HepG2 (cell line): Measurements from ENCODE around the gene ZP2.

Experiments
- MEIS2 ChIP-seq: sonication (generic); formaldehyde crosslinking; IDR thresholded peaks from 2 replicates; pipeline ENCODE4 v1.9.0; 2021; ENCODE audit warnings: mild to moderate bottlenecking, missing genetic modification reagents
- NR2F2 ChIP-seq: IDR thresholded peaks from 2 replicates; pipeline ENCODE4 v1.6.1; 2012; ENCODE audit warnings: low read depth, inconsistent platforms, borderline replicate concordance
- ZNF12 ChIP-seq: sonication (generic); formaldehyde crosslinking; IDR thresholded peaks from 2 replicates; pipeline ENCODE4 v1.5.0; 2020; ENCODE audit warnings: missing genetic modification reagents
- ZNF333 ChIP-seq: sonication (generic); formaldehyde crosslinking; IDR thresholded peaks from 2 replicates; pipeline ENCODE4 v1.4.0; 2020; ENCODE audit warnings: mild to moderate bottlenecking, missing genetic modification reagents, borderline replicate concordance
- TF ChIP-seq, protein P1 (sequence below): sonication (generic); formaldehyde crosslinking; IDR thresholded peaks from 2 replicates; pipeline ENCODE4 v1.4.0; 2020; ENCODE audit warnings: missing genetic modification reagents

DNA sequence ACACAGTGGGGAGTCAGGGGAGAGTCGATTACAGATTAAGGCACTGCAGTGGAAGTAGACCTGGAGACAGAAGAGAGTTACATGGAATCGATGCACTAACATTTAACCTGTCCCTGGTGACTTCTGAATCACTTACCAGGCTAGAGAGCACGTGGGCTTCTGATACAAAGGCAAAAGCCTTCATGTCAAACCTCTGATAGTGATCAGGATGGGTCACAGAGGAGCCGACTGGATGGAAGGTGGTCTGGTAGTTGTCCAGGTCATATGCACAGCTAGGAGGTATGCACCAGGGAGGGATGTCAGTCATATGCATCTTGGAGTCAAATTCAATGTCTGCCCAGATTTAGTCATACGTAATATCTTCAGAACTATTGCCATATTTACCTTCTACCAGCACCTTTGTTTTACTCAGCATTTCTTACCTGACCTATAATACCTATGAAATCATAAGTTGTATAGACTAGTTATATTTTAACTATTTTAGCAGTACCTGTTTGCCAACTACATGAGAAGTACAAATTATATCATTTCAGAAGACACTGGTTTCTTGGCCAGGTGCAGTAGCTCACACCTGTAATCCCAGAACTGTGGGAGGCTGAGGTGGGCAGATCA lies 11.7 kb downstream of the ZP2 start:
- TF ChIP-seq, protein P1, sequence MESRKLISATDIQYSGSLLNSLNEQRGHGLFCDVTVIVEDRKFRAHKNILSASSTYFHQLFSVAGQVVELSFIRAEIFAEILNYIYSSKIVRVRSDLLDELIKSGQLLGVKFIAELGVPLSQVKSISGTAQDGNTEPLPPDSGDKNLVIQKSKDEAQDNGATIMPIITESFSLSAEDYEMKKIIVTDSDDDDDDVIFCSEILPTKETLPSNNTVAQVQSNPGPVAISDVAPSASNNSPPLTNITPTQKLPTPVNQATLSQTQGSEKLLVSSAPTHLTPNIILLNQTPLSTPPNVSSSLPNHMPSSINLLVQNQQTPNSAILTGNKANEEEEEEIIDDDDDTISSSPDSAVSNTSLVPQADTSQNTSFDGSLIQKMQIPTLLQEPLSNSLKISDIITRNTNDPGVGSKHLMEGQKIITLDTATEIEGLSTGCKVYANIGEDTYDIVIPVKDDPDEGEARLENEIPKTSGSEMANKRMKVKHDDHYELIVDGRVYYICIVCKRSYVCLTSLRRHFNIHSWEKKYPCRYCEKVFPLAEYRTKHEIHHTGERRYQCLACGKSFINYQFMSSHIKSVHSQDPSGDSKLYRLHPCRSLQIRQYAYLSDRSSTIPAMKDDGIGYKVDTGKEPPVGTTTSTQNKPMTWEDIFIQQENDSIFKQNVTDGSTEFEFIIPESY (CRISPR knock-in tag): no peak
- TF ChIP-seq MEIS2 (CRISPR knock-in tag): no peak
- TF ChIP-seq ZNF12 (CRISPR knock-in tag): no peak
- TF ChIP-seq NR2F2: no peak
- TF ChIP-seq ZNF333 (CRISPR knock-in tag): no peak
